ENCODE data around the gene PARD3B.

- TF ChIP-seq CTCF (IDR thresholded peaks at IDR 0.05): no peak
- TF ChIP-seq POLR2A (IDR thresholded peaks at IDR 0.05): no peak
These were observed 36.7 kb downstream of the PARD3B start for GRCh38 chr2:204581946-204582345.
